Caco-2 (cell line): Measurements from ENCODE around the gene UNC79. TPM values are rescaled to one million over a fixed set of nuclear protein-coding genes. Genes with fewer than 3 reads are reported as not detected.
"Not testable (repeated sequence)": the region's sequence is repeated elsewhere in the genome, so short reads cannot be mapped to it uniquely, and the experiment has no call there.

Experiments
- BruUV-seq: library from RNA; stranded (reverse); fragments of 400-500 nt; replicated peaks from 2 replicates; lab custom pipeline; 2021; lab: Mats Ljungman, UMichigan
- CTCF ChIA-PET: fragments of 300-600 bp; sonication (Branson Sonifier 250); formaldehyde crosslinking; loops from one replicate; lab custom pipeline; 2022; ENCODE audit warnings: antibody characterized with exemption; lab: Charles Lee
- POLR2A ChIA-PET: fragments of 300-600 bp; sonication (Branson Sonifier 250); formaldehyde crosslinking; loops from one replicate; lab custom pipeline; 2022; ENCODE audit warnings: antibody characterized with exemption; lab: Charles Lee
- DNase-seq, 2 experiments: peaks; one replicate each; pipeline versions ENCODE4 v3.0.0 to v3.0.0-alpha.2; 2020 to 2022
- H3K27me3 ChIP-seq: replicated peaks from 2 replicates; pipeline ENCODE4 v1.6.0; 2011; ENCODE audit warnings: low read length; ENCODE audit not compliant: control insufficient read depth, insufficient read depth
- H3K36me3 ChIP-seq: 2 replicates; pipeline ENCODE4 v1.5.1; 2011; ENCODE audit warnings: low read length; ENCODE audit not compliant: control insufficient read depth, insufficient read depth
- H3K4me1 ChIP-seq: fragments of 250-450 bp; sonication (Bioruptor Pico); 2 replicates; pipeline ENCODE4 v1.5.1; 2020; ENCODE audit warnings: mild to moderate bottlenecking
- H3K4me3 ChIP-seq: 2 replicates; pipeline ENCODE4 v1.5.1; 2011; ENCODE audit warnings: low read depth, mild to moderate bottlenecking, control low read depth, low read length
- H3K9me3 ChIP-seq: fragments of 250-450 bp; sonication (Bioruptor Pico); 2 replicates; pipeline ENCODE4 v1.5.1; 2020; ENCODE audit warnings: mild to moderate bottlenecking, moderate library complexity
- H3K27ac Mint-ChIP-seq: one replicate; pipeline ENCODE4 v1.8.0; 2022; ENCODE audit warnings: mixed read lengths; ENCODE audit not compliant: unreplicated experiment
- H3K27me3 Mint-ChIP-seq: one replicate; pipeline ENCODE4 v1.8.0; 2022; ENCODE audit warnings: mixed read lengths; ENCODE audit not compliant: insufficient read depth, unreplicated experiment
- H3K36me3 Mint-ChIP-seq: one replicate; pipeline ENCODE4 v1.8.0; 2022; ENCODE audit warnings: mild to moderate bottlenecking, mixed read lengths; ENCODE audit not compliant: insufficient read depth, unreplicated experiment
- H3K4me1 Mint-ChIP-seq: one replicate; pipeline ENCODE4 v1.8.0; 2022; ENCODE audit warnings: low read depth, mixed read lengths; ENCODE audit not compliant: unreplicated experiment
- H3K4me3 Mint-ChIP-seq: one replicate; pipeline ENCODE4 v1.8.0; 2022; ENCODE audit warnings: mild to moderate bottlenecking, moderate library complexity, mixed read lengths; ENCODE audit not compliant: unreplicated experiment
- H3K9me3 Mint-ChIP-seq: one replicate; pipeline ENCODE4 v1.8.0; 2022; ENCODE audit warnings: mixed read lengths; ENCODE audit not compliant: unreplicated experiment
- intact Hi-C: fragments of 100-400 bp; cut with micrococcal nuclease; formaldehyde crosslinking; loops from one replicate; pipeline ENCODE4 v1.10.0; 2022; ENCODE audit not compliant: unreplicated experiment
- total RNA-seq: library from RNA; stranded (reverse); gene quantifications from 2 replicates; pipeline ENCODE4 v1.2.3, GENCODE V29; 2022
- TF ChIP-seq, protein P1 (sequence below), 2 experiments: fragments of 200-600 bp in 1 of 2; IDR thresholded peaks; 1 replicate in 1 of 2; 2 replicates in 1 of 2; pipeline versions ENCODE4 v1.5.1 to v1.8.0; 2011 to 2022; ENCODE audit warnings: antibody characterized with exemption in 1 of 2, control low read depth in 1 of 2, inconsistent platforms in 1 of 2, low read depth in 1 of 2, low read length in 1 of 2, mild to moderate bottlenecking in 1 of 2, moderate library complexity in 1 of 2; ENCODE audit not compliant: insufficient read depth in 1 of 2, severe bottlenecking in 1 of 2, unreplicated experiment in 1 of 2

UNC79 gene
- total RNA-seq, 1 experiment from 2014 or later, result 0.07 TPM

GRCh38 chr14:93522221-93522620, 91.5 kb downstream of the UNC79 start:
- no peak for DNase-seq
- no peak overlapping the region for H3K27ac Mint-ChIP-seq
- POLR2A ChIA-PET, result no interaction called here
- no peaks in the 10 kb centered on the region for H3K36me3 Mint-ChIP-seq
- H3K9me3 Mint-ChIP-seq, result peaks cover 38% of the 10 kb centered on the region
- intact Hi-C loops, result no loop called here
- Histone ChIP-seq H3K4me1 (no peaks in the 10 kb centered on the region), H3K36me3 (no peaks in the 10 kb centered on the region), H3K27me3 (no peaks in the 10 kb centered on the region), H3K9me3 (peaks cover 14% of the 10 kb centered on the region; the same call in 1 of the 2 replicates), H3K4me3 (no peak overlapping the region)
- H3K4me3 Mint-ChIP-seq, result no peak overlapping the region
- CTCF ChIA-PET, result no interaction called here
- no TSS peak for BruUV-seq
- H3K4me1 Mint-ChIP-seq, result no peaks in the 10 kb centered on the region
- TF ChIP-seq, protein P1, sequence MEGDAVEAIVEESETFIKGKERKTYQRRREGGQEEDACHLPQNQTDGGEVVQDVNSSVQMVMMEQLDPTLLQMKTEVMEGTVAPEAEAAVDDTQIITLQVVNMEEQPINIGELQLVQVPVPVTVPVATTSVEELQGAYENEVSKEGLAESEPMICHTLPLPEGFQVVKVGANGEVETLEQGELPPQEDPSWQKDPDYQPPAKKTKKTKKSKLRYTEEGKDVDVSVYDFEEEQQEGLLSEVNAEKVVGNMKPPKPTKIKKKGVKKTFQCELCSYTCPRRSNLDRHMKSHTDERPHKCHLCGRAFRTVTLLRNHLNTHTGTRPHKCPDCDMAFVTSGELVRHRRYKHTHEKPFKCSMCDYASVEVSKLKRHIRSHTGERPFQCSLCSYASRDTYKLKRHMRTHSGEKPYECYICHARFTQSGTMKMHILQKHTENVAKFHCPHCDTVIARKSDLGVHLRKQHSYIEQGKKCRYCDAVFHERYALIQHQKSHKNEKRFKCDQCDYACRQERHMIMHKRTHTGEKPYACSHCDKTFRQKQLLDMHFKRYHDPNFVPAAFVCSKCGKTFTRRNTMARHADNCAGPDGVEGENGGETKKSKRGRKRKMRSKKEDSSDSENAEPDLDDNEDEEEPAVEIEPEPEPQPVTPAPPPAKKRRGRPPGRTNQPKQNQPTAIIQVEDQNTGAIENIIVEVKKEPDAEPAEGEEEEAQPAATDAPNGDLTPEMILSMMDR (IDR thresholded peaks at IDR 0.05; ENCODE audit: insufficient read depth in 1 of 2, low read depth in 1 of 2, low read length in 1 of 2, severe bottlenecking in 1 of 2, unreplicated experiment in 1 of 2), result no peak
- peaks cover 6% of the 10 kb centered on the region for H3K27me3 Mint-ChIP-seq

GRCh38 chr14:93525216-93525615, 94.5 kb downstream of the UNC79 start:
- H3K27ac Mint-ChIP-seq, CTCF ChIA-PET, DNase-seq: not testable (repeated sequence)

DNA sequence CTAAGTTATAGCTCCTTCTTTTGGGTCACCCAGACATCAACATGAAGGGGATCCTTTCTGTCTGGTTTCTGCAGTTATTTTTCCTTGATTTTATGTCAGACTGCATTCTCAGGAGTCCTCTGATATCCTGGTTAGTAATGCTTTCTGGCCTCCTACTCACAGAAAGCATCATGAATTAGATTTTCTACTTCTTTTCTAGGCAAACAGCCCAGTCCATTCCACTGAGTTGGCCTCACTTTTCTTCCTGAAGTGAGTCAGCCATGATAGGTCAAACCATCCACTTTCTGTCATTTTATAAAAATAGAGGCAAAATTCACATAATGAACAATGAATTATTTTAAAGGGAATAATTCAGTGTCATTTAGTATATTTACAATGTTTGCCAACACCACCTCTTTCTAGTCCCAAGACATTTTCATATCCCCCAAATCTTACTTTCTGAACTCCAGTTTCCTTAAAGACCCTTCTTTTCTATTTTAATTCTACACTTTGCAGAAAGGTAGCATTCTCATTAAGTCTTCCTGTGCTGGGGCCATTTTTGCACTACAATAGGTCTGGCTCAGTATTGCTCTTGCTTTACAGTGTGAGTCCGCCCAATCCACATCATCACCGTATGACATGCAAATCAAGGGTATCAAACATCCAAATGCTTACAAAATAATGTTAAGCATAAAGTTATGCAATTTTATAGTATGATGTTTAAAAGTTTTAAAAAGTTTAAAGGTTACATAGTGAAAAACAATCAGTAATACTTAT, 95.1 kb downstream of the UNC79 start:
- Histone ChIP-seq H3K27me3 (no peaks in the 10 kb centered on the region), H3K4me3 (no peak overlapping the region), H3K9me3 (no peaks in the 10 kb centered on the region), H3K4me1 (no peaks in the 10 kb centered on the region), H3K36me3 (no peaks in the 10 kb centered on the region)
- Mint-ChIP-seq H3K36me3 (no peaks in the 10 kb centered on the region), H3K4me3 (no peak overlapping the region), H3K9me3 (peaks cover 23% of the 10 kb centered on the region), H3K27me3 (peaks cover 16% of the 10 kb centered on the region), H3K4me1 (no peaks in the 10 kb centered on the region), H3K27ac (no peak overlapping the region)
- BruUV-seq, result no TSS peak
- TF ChIP-seq, protein P1 (IDR thresholded peaks at IDR 0.05; ENCODE audit: insufficient read depth in 1 of 2, low read depth in 1 of 2, low read length in 1 of 2, severe bottlenecking in 1 of 2, unreplicated experiment in 1 of 2), result no peak
- intact Hi-C loops, result no loop called here
- POLR2A ChIA-PET, result no interaction called here
- no peak for DNase-seq
- CTCF ChIA-PET, result no interaction called here

More at GRCh38 chr14:93525216-93525615, 94.5 kb downstream of the UNC79 start:
- BruUV-seq, POLR2A ChIA-PET, H3K4me3 Mint-ChIP-seq, H3K4me1 ChIP-seq, intact Hi-C loops, H3K4me3 ChIP-seq, H3K4me1 Mint-ChIP-seq, H3K36me3 ChIP-seq, H3K9me3 ChIP-seq, H3K36me3 Mint-ChIP-seq, H3K27me3 ChIP-seq: not testable (repeated sequence)
- Mint-ChIP-seq H3K9me3 (peaks cover 29% of the 10 kb centered on the region), H3K27me3 (peaks cover 15% of the 10 kb centered on the region)
